ENCODE measurements around the gene ZNF529.

Gene ZNF529

GRCh38 chr19:36508325-36508724, 64.8 kb downstream of the ZNF529 start:
- DNase-seq = no peak

GRCh38 chr19:36501973-36502372, 71.1 kb downstream of the ZNF529 start:
- no peak for DNase-seq

GRCh38 chr19:36497001-36497400, 76.1 kb downstream of the ZNF529 start:
- DNase-seq = no peak
